ENCODE data around the gene SIRPG.

The SIRPG gene

GRCh38 chr20:1635291-1635979 lies 22.1 kb downstream of the SIRPG start:
- Mint-ChIP-seq H3K36me3 (peaks cover 19% of the 10 kb centered on the region), H3K4me1 (ENCODE audit: low read depth) (peaks cover 79% of the 10 kb centered on the region), H3K27ac (peak overlapping the region; percentile 25), H3K4me3 (no peak overlapping the region), H3K27me3 (no peaks in the 10 kb centered on the region), H3K9me3 (ENCODE audit: low read depth) (no peaks in the 10 kb centered on the region)

GRCh38 chr20:1633535-1633934 lies 24.0 kb downstream of the SIRPG start:
- H3K27me3 Mint-ChIP-seq, result no peaks in the 10 kb centered on the region
- peaks cover 23% of the 10 kb centered on the region for H3K36me3 Mint-ChIP-seq
- H3K4me1 Mint-ChIP-seq (ENCODE audit: low read depth), result peaks cover 78% of the 10 kb centered on the region
- no peaks in the 10 kb centered on the region for H3K9me3 Mint-ChIP-seq (ENCODE audit: low read depth)
- peak overlapping the region; percentile 91 for H3K27ac Mint-ChIP-seq
- H3K4me3 Mint-ChIP-seq, result peak overlapping the region; percentile 52

DNA sequence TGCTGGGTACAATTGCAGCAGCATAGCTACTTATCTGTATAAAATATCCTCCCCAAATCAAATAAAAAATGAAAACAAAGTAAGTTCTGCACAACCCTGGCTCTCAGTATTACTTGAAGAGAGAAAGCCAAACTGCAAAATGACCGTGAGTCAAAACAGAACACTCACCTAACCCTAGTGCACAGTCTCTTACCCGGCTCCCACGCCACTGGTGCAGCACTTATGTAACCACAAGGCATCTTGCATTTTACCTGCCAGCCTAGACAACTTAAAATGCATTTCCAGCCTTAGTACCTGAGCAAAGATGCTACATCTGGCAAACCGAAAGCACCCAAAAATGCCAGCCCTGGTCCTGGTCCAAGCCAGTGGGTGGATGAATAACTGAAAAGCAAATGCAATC lies 25.4 kb downstream of the SIRPG start:
- H3K4me3 Mint-ChIP-seq, result peak overlapping the region; percentile 67
- H3K36me3 Mint-ChIP-seq, result peaks cover 32% of the 10 kb centered on the region
- H3K27ac Mint-ChIP-seq, result peak overlapping the region; percentile 97

GRCh38 chr20:1631309-1632151 lies 26.0 kb downstream of the SIRPG start:
- Mint-ChIP-seq H3K27me3 (no peaks in the 10 kb centered on the region), H3K27ac (peak overlapping the region; percentile 97), H3K9me3 (ENCODE audit: low read depth) (no peaks in the 10 kb centered on the region), H3K4me3 (peak overlapping the region; percentile 67), H3K4me1 (ENCODE audit: low read depth) (peaks cover 81% of the 10 kb centered on the region), H3K36me3 (peaks cover 32% of the 10 kb centered on the region)

More for the DNA sequence above, 25.4 kb downstream of the SIRPG start:
- no peaks in the 10 kb centered on the region for H3K27me3 Mint-ChIP-seq
- no peaks in the 10 kb centered on the region for H3K9me3 Mint-ChIP-seq (ENCODE audit: low read depth)
- peaks cover 81% of the 10 kb centered on the region for H3K4me1 Mint-ChIP-seq (ENCODE audit: low read depth)

- Mint-ChIP-seq H3K4me3 (no peak overlapping the region), H3K27ac (peak overlapping the region; percentile 97), H3K9me3 (ENCODE audit: low read depth) (no peaks in the 10 kb centered on the region)
Observed at GRCh38 chr20:1630186-1630585, 27.4 kb downstream of the SIRPG start.

GRCh38 chr20:1629321-1629720 lies 28.3 kb downstream of the SIRPG start:
- no peaks in the 10 kb centered on the region for H3K27me3 Mint-ChIP-seq
- peak overlapping the region; percentile 97 for H3K27ac Mint-ChIP-seq
- H3K36me3 Mint-ChIP-seq, result peaks cover 30% of the 10 kb centered on the region
- no peaks in the 10 kb centered on the region for H3K9me3 Mint-ChIP-seq (ENCODE audit: low read depth)
- H3K4me3 Mint-ChIP-seq, result no peak overlapping the region
- peaks cover 88% of the 10 kb centered on the region for H3K4me1 Mint-ChIP-seq (ENCODE audit: low read depth)

More at GRCh38 chr20:1630186-1630585, 27.4 kb downstream of the SIRPG start:
- H3K4me1 Mint-ChIP-seq (ENCODE audit: low read depth), result peaks cover 83% of the 10 kb centered on the region
- peaks cover 30% of the 10 kb centered on the region for H3K36me3 Mint-ChIP-seq
- no peaks in the 10 kb centered on the region for H3K27me3 Mint-ChIP-seq

DNA sequence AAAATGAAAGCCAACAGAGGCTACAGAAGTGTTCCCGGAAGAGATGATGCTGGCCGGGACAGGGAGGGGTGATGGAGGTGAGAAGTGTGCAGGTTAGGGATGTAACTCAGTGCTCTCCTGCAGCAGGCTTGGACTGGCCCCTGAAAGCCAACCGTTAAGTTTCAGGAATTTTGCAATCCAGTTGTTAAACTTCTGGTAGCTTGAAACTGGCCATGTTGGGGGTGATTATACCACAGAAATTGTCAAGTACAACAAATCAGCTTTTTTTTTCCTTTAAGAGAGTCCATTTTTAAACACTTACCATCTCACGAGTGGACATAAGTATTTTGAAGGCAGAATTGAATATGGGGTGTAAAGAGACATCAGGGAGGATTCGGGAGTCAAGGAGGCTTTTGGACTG lies 29.0 kb downstream of the SIRPG start:
- Mint-ChIP-seq H3K4me3 (peak overlapping the region; percentile 27), H3K9me3 (ENCODE audit: low read depth) (no peaks in the 10 kb centered on the region), H3K4me1 (ENCODE audit: low read depth) (peaks cover 91% of the 10 kb centered on the region), H3K27me3 (no peaks in the 10 kb centered on the region), H3K27ac (peak overlapping the region; percentile 97), H3K36me3 (peaks cover 27% of the 10 kb centered on the region)

DNA sequence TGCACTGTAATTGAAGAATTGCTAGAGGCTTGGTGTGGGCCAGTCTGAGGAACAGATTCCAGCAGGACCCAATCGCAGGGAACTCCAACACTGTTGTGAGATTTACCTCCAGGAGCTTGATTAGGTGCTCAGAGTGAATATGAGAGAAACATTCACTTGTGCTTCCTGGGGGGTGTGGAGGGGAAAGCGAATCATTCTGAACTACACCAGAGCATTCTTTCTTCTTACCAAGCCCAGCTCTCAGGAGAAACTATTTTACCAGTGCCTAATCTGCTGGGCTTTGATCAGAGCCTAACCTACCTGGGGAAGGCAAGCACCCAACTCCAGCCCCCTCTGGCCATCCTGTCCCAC lies 30.4 kb downstream of the SIRPG start:
- H3K27ac Mint-ChIP-seq, result peak overlapping the region; percentile 97
- H3K4me3 Mint-ChIP-seq, result peak overlapping the region; percentile 34
- H3K9me3 Mint-ChIP-seq (ENCODE audit: low read depth), result no peaks in the 10 kb centered on the region
- peaks cover 90% of the 10 kb centered on the region for H3K4me1 Mint-ChIP-seq (ENCODE audit: low read depth)
- H3K36me3 Mint-ChIP-seq, result peaks cover 25% of the 10 kb centered on the region
- H3K27me3 Mint-ChIP-seq, result no peaks in the 10 kb centered on the region

DNA sequence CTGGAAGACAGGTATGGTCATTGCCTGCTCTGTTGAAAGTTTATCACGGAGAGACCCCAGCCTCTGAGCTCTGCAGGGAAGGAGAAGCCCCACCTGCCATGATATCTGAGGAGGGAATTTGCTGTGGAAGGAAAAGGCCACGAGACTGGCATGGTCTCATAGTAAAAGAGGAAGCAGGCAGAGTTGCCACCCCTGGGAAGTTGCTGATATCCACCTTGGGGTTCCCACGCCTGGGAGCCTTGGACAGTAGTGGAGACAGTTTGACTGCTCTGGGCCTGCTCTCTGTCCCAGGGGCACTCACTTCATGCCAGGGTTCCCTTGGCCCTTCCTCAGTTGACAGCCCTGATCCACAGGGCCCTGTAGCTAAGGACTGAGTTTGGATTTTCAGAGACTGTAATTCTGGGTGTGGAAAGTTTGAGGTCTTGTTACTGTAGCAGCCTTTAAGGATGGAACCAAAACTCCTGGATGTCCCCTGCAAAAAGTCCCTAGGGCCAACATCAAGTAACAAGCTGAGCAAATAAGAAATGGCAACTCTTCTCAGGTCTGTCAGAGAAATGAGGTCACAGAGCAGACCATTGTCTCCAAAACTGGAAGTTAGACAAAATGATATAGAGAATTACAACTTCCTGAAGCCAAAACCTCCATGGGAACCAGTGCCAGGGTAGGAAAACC lies 30.9 kb downstream of the SIRPG start:
- no peaks in the 10 kb centered on the region for H3K9me3 Mint-ChIP-seq (ENCODE audit: low read depth)
- no peaks in the 10 kb centered on the region for H3K27me3 Mint-ChIP-seq
- peak overlapping the region; percentile 83 for H3K4me3 Mint-ChIP-seq
- peaks cover 89% of the 10 kb centered on the region for H3K4me1 Mint-ChIP-seq (ENCODE audit: low read depth)
- H3K36me3 Mint-ChIP-seq, result peaks cover 22% of the 10 kb centered on the region
- peak overlapping the region; percentile 97 for H3K27ac Mint-ChIP-seq

- Mint-ChIP-seq H3K27me3 (no peaks in the 10 kb centered on the region), H3K27ac (peak overlapping the region; percentile 97)
Observed at GRCh38 chr20:1625083-1625690, 32.4 kb downstream of the SIRPG start.

GRCh38 chr20:1623501-1624205 lies 33.9 kb downstream of the SIRPG start:
- Mint-ChIP-seq H3K27me3 (no peaks in the 10 kb centered on the region), H3K4me1 (ENCODE audit: low read depth) (peaks cover 97% of the 10 kb centered on the region), H3K4me3 (peak overlapping the region; percentile 7), H3K27ac (peak overlapping the region; percentile 71), H3K36me3 (peaks cover 12% of the 10 kb centered on the region), H3K9me3 (ENCODE audit: low read depth) (peaks cover 4% of the 10 kb centered on the region)

More at GRCh38 chr20:1625083-1625690, 32.4 kb downstream of the SIRPG start:
- Mint-ChIP-seq H3K4me3 (peak overlapping the region; percentile 83), H3K4me1 (ENCODE audit: low read depth) (peaks cover 93% of the 10 kb centered on the region), H3K9me3 (ENCODE audit: low read depth) (no peaks in the 10 kb centered on the region), H3K36me3 (peaks cover 22% of the 10 kb centered on the region)

DNA sequence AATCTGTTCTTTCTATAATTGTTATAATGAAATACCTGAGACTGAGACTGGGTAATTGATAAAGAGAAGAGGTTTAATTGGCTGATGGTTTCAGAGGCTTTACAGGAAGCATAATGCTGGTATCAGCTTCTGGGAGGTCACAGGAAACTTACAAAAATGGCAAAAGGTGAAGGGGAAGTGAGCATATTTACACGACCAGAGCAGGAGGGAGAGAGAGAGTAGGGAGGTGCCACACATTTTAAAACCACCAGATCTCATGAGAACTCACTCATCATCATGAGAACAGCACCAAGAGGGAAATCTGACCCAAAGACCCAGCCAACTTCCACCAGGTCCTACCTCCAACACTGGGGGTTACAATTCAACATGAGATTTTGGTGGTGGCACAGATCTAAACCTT lies 35.1 kb downstream of the SIRPG start:
- H3K4me1 Mint-ChIP-seq (ENCODE audit: low read depth), result peaks cover 90% of the 10 kb centered on the region
- no peaks in the 10 kb centered on the region for H3K27me3 Mint-ChIP-seq
- H3K9me3 Mint-ChIP-seq (ENCODE audit: low read depth), result peaks cover 4% of the 10 kb centered on the region
- H3K4me3 Mint-ChIP-seq, result peak overlapping the region; percentile 69
- peak overlapping the region; percentile 81 for H3K27ac Mint-ChIP-seq
- H3K36me3 Mint-ChIP-seq, result peaks cover 8% of the 10 kb centered on the region

GRCh38 chr20:1621316-1621715 lies 36.3 kb downstream of the SIRPG start:
- Mint-ChIP-seq H3K4me3 (peak overlapping the region; percentile 28), H3K36me3 (peaks cover 9% of the 10 kb centered on the region), H3K27me3 (no peaks in the 10 kb centered on the region), H3K9me3 (ENCODE audit: low read depth) (peaks cover 4% of the 10 kb centered on the region), H3K27ac (peak overlapping the region; percentile 85), H3K4me1 (ENCODE audit: low read depth) (peaks cover 79% of the 10 kb centered on the region)

DNA sequence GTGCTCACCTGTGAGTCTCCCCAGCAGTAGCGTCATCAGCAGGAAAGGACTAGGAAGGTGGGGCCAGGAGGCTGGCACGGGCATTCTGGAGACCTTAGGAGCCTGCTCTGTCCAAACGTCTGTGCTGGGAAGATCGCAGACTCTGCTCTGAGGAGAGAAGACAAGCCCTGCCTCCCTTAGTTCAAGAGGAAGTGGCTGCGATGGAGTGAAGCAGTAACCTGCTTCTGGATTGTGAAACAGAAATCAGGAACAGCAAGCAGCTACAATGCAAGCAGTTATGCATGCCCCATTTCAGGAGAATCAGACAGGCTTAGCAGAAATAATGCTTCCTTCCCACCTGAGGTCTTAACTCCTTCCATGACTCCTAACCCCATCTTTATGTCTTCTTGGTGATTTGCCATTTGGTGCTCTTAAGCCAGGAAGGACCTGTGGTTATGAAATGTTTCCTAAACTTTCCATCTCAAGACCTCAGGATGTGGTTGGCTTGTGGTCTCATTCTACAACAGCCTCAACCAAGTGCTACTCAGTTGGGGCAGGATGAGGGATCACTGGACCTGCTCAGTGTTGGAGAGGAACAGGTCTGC lies 37.6 kb downstream of the SIRPG start, which contains the start of gene SIRPB1:
Gene SIRPB1, minus strand, starts transcription at position 149 of the 584 bp plus-strand sequence. Its CDS starts 65 bp downstream, at position 84.
- Mint-ChIP-seq H3K4me3 (peak within 1 kb of the TSS; percentile 67), H3K9me3 (ENCODE audit: low read depth) (peaks cover 4% of the 10 kb centered on the region), H3K27ac (peak within 1 kb of the TSS; percentile 85), H3K4me1 (ENCODE audit: low read depth) (peaks cover 65% of the 10 kb centered on the region), H3K27me3 (no peaks in the 10 kb centered on the region), H3K36me3 (peaks cover 10% of the 10 kb centered on the region)
